Activated CD4-positive, alpha-beta T cell treated with anti-CD3 and anti-CD28 coated beads, Interleukin-2, Interleukin-6, amounts not matched to agents 100 ng/mL and 50 ng/mL, durations not matched to agents 16 hours and 8 hours (primary cell): ENCODE data around the gene DIS3L2.
A peak's percentile ranks its signal among the peaks of the same experiment; 100 is the strongest.

Experiments
- DNase-seq: peaks from one replicate; pipeline ENCODE4 v3.0.0-alpha.2; 2020

DIS3L2 gene

GRCh38 chr2:231961349-231962166, at the start of gene DIS3L2:
DIS3L2 (plus strand) TSS chr2:231961713; CDS start chr2:232014928, 53,215 bp downstream.
- DNase-seq: peak; percentile 87

- DNase-seq: no peak
Observed at GRCh38 chr2:231914077-231914690, 47.3 kb upstream of the DIS3L2 start.

- no peak for DNase-seq
Observed at GRCh38 chr2:231917280-231918066, 44.0 kb upstream of the DIS3L2 start.

- DNase-seq: no peak
Observed at GRCh38 chr2:231918501-231919330, 42.8 kb upstream of the DIS3L2 start.

- no peak for DNase-seq
Observed at GRCh38 chr2:231919341-231920035, 42.0 kb upstream of the DIS3L2 start.

- DNase-seq: no peak
Observed at GRCh38 chr2:231920366-231920765, 41.1 kb upstream of the DIS3L2 start.

GRCh38 chr2:231920795-231921194, 40.7 kb upstream of the DIS3L2 start:
- no peak for DNase-seq

GRCh38 chr2:231922311-231923009, 39.1 kb upstream of the DIS3L2 start:
- no peak for DNase-seq

GRCh38 chr2:231923010-231923344, 38.5 kb upstream of the DIS3L2 start:
- no peak for DNase-seq

- no peak for DNase-seq
Observed at GRCh38 chr2:231923951-231924888, 37.3 kb upstream of the DIS3L2 start.

GRCh38 chr2:231924889-231925275, 36.6 kb upstream of the DIS3L2 start:
- no peak for DNase-seq

- DNase-seq: peak; percentile 79
Observed at GRCh38 chr2:231925303-231926179, 36.0 kb upstream of the DIS3L2 start.

GRCh38 chr2:231926180-231926741, 35.3 kb upstream of the DIS3L2 start, which contains the start of gene NPPC:
NPPC (minus strand) TSS chr2:231926396; CDS start chr2:231926249, 147 bp downstream.
- DNase-seq: peak; percentile 78

GRCh38 chr2:231926761-231927565, 34.5 kb upstream of the DIS3L2 start:
- peak; percentile 30 for DNase-seq

GRCh38 chr2:231927566-231927890, 34.0 kb upstream of the DIS3L2 start:
- DNase-seq: no peak

- DNase-seq: no peak
Observed at GRCh38 chr2:231928481-231928880, 33.0 kb upstream of the DIS3L2 start.

- no peak for DNase-seq
Observed at GRCh38 chr2:231928901-231929725, 32.4 kb upstream of the DIS3L2 start.
